ENCODE measurements around the gene CDH23. TPM values are rescaled to one million over a fixed set of nuclear protein-coding genes. Genes with fewer than 3 reads are reported as not detected.
A peak's percentile ranks its signal among the peaks of the same experiment; 100 is the strongest.

The CDH23 gene
- total RNA-seq, 1 experiment from 2014 or later = 2.9 TPM

- TF ChIP-seq, protein P1, sequence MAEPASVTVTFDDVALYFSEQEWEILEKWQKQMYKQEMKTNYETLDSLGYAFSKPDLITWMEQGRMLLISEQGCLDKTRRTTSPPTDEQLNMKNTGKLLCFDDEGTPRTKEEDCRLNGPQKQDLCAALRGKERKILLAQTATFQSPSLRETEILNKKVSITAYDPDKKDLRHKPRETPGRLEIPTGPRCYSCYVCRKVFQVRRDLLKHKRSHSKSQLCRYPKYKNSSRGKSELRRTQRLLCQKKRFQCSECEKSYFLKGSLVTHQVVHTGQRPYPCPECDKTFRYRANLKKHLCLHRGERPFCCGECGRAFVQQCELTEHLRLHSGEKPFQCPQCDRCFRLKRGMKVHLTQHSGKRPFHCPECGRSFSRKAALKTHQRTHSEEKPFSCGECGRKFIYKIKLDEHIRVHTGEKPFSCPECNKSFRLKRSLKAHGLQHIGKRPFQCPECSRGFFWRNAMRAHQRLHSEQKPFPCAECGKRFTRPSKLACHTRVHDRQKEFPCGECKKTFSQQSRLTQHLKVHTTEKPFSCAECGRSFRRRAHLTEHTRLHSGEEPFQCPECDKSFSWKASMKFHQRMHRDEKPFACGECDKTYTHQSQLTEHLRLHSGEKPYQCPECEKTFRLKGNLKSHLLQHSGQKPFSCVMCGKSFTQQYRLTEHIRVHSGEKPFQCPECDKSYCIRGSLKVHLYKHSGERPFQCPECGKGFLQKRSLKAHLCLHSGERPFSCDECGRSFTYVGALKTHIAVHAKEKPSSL (CRISPR knock-in tag; conservative IDR thresholded peaks at IDR 0.05) = no peak
- TF ChIP-seq TP53 (CRISPR knock-in tag; IDR thresholded peaks at IDR 0.05) = no peak
These were observed 523 bp upstream of the CDH23 start (continued) for GRCh38 chr10:71396084-71396710.

DNA sequence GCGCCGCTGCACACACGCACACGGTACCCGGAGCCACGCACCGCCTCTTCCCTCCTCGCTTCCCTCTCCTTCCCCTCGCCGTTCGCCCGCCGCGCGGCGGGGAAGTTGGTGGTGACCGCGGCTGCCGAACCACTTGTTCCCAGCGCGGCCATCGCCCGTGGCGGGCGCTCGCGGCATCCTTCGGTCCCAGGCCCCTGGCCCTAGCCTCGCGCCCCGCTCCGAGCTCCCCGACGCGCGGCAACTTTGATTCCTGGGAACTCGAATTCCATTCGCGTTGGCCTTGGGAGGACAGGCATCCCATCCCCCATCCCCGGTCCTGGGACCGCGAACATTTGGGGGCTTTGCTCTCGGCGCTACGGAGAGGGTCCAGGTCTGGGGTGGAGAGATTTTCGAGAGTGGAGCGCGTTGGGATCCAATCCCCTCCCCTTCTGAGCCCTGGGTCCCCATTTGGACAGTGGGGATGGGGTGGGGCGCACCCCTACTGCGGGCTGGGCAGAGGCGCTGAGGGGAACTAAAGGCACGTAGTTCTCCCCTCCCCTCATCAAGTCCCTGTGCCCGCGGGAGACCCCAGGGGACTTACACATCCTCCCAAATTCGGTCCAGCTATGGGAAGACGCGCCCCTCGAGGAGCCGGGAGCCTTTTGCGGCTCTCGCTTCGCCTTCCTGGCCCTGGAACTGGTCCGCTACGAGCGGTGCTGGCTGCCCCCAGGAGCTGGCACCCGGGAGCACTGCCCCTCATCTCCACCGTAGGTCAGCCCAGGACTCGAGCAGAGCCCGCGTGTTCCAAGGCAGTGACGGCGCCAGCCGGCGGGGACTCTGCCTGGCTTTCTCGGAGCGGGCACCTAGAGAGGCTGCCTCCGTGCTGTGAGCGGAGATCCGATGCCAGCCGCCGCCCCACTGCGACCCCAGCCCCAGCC is 834 bp downstream of the CDH23 start:
- H3K4me3 Mint-ChIP-seq = peak overlapping the region; percentile 70
- H3K36me3 Mint-ChIP-seq = no peaks in the 10 kb centered on the region
- ATAC-seq = peak; percentile 3; the same call in 1 of the 2 replicates
- no peaks in the 10 kb centered on the region for H3K9me3 Mint-ChIP-seq
- H3K4me1 Mint-ChIP-seq = peaks cover 20% of the 10 kb centered on the region
- DNase-seq (ENCODE audit: low spot score) = peak; percentile 44
- H3K27me3 Mint-ChIP-seq (ENCODE audit: low read depth) = peaks cover 59% of the 10 kb centered on the region
- POLR2A ChIA-PET = no interaction called here
- H3K27ac Mint-ChIP-seq = no peak overlapping the region
- CTCF ChIA-PET = interaction anchor here (0.8 to 8.8 kb wide), 40 partner anchors 10 to 316 kb away, joined by 3 to 120 read pairs (median 8); partner anchors contain the start of gene SLC29A3
- TF ChIP-seq ATF1 (CRISPR knock-in tag; IDR thresholded peaks at IDR 0.05) (peak; percentile 69; the same call in 1 of the 2 replicates), PREB (CRISPR knock-in tag; IDR thresholded peaks at IDR 0.05; ENCODE audit: borderline replicate concordance) (no peak), TEAD1 (CRISPR knock-in tag; IDR thresholded peaks at IDR 0.05) (0 out of 2 replicates have a peak, but pooled peaks have one; percentile 31), ATF3 (CRISPR knock-in tag; conservative IDR thresholded peaks at IDR 0.05) (no peak)
- TF ChIP-seq, protein P2, sequence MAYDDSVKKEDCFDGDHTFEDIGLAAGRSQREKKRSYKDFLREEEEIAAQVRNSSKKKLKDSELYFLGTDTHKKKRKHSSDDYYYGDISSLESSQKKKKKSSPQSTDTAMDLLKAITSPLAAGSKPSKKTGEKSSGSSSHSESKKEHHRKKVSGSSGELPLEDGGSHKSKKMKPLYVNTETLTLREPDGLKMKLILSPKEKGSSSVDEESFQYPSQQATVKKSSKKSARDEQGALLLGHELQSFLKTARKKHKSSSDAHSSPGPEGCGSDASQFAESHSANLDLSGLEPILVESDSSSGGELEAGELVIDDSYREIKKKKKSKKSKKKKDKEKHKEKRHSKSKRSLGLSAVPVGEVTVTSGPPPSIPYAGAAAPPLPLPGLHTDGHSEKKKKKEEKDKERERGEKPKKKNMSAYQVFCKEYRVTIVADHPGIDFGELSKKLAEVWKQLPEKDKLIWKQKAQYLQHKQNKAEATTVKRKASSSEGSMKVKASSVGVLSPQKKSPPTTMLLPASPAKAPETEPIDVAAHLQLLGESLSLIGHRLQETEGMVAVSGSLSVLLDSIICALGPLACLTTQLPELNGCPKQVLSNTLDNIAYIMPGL (CRISPR knock-in tag; IDR thresholded peaks at IDR 0.05) = peak; percentile 68; the same call in 1 of the 2 replicates

DNA sequence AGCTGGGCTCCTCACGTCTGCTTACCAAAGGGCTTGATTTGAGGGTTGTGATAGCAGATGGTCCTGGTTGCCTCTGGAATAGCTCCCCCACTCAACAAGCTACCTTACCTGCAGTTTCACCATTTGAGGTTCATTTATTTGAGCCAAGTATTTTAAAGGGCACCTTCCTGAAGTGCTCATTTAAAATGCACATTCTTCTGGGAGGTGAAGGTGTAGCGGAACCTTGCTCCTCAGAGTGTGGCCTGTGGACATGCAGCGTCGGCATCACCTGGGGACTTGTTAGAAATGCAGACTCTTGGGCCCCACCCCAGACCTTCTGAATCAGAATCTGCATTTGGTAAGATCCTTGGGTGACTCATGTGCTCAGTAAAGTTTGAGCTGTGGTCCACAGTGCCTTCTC is 2.3 kb downstream of the CDH23 start:
- Mint-ChIP-seq H3K4me1 (peaks cover 20% of the 10 kb centered on the region), H3K9me3 (no peaks in the 10 kb centered on the region), H3K4me3 (no peak overlapping the region), H3K27me3 (ENCODE audit: low read depth) (peaks cover 51% of the 10 kb centered on the region), H3K27ac (no peak overlapping the region), H3K36me3 (no peaks in the 10 kb centered on the region)
- ATAC-seq = no peak
- ChIA-PET POLR2A (no interaction called here), CTCF (interaction anchor here (0.6 to 8.8 kb wide), 10 partner anchors 9 to 309 kb away, joined by 3 to 120 read pairs (median 8); partner anchors contain the start of gene SLC29A3)
- no peak for DNase-seq (ENCODE audit: low spot score)
- TF ChIP-seq, protein P3, sequence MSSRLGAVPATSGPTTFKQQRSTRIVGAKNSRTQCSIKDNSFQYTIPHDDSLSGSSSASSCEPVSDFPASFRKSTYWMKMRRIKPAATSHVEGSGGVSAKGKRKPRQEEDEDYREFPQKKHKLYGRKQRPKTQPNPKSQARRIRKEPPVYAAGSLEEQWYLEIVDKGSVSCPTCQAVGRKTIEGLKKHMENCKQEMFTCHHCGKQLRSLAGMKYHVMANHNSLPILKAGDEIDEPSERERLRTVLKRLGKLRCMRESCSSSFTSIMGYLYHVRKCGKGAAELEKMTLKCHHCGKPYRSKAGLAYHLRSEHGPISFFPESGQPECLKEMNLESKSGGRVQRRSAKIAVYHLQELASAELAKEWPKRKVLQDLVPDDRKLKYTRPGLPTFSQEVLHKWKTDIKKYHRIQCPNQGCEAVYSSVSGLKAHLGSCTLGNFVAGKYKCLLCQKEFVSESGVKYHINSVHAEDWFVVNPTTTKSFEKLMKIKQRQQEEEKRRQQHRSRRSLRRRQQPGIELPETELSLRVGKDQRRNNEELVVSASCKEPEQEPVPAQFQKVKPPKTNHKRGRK (CRISPR knock-in tag; IDR thresholded peaks at IDR 0.05; ENCODE audit: borderline replicate concordance) = no peak
- no peak for TF ChIP-seq ATF3 (CRISPR knock-in tag; conservative IDR thresholded peaks at IDR 0.05)
- no peak for TF ChIP-seq ZNF317 (CRISPR knock-in tag; IDR thresholded peaks at IDR 0.05; ENCODE audit: borderline replicate concordance, low read depth)
- TF ChIP-seq, protein P4, sequence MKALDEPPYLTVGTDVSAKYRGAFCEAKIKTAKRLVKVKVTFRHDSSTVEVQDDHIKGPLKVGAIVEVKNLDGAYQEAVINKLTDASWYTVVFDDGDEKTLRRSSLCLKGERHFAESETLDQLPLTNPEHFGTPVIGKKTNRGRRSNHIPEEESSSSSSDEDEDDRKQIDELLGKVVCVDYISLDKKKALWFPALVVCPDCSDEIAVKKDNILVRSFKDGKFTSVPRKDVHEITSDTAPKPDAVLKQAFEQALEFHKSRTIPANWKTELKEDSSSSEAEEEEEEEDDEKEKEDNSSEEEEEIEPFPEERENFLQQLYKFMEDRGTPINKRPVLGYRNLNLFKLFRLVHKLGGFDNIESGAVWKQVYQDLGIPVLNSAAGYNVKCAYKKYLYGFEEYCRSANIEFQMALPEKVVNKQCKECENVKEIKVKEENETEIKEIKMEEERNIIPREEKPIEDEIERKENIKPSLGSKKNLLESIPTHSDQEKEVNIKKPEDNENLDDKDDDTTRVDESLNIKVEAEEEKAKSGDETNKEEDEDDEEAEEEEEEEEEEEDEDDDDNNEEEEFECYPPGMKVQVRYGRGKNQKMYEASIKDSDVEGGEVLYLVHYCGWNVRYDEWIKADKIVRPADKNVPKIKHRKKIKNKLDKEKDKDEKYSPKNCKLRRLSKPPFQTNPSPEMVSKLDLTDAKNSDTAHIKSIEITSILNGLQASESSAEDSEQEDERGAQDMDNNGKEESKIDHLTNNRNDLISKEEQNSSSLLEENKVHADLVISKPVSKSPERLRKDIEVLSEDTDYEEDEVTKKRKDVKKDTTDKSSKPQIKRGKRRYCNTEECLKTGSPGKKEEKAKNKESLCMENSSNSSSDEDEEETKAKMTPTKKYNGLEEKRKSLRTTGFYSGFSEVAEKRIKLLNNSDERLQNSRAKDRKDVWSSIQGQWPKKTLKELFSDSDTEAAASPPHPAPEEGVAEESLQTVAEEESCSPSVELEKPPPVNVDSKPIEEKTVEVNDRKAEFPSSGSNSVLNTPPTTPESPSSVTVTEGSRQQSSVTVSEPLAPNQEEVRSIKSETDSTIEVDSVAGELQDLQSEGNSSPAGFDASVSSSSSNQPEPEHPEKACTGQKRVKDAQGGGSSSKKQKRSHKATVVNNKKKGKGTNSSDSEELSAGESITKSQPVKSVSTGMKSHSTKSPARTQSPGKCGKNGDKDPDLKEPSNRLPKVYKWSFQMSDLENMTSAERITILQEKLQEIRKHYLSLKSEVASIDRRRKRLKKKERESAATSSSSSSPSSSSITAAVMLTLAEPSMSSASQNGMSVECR (CRISPR knock-in tag; IDR thresholded peaks at IDR 0.05; ENCODE audit: borderline replicate concordance) = no peak
- TF ChIP-seq, protein P2 (CRISPR knock-in tag; IDR thresholded peaks at IDR 0.05) = no peak

Measured in WTC11 (cell line).